ENCODE measurements around the gene RRAD.
"Not testable (repeated sequence)": the region's sequence is repeated elsewhere in the genome, so short reads cannot be mapped to it uniquely, and the experiment has no call there.

RRAD gene, protein sequence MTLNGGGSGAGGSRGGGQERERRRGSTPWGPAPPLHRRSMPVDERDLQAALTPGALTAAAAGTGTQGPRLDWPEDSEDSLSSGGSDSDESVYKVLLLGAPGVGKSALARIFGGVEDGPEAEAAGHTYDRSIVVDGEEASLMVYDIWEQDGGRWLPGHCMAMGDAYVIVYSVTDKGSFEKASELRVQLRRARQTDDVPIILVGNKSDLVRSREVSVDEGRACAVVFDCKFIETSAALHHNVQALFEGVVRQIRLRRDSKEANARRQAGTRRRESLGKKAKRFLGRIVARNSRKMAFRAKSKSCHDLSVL

DNA sequence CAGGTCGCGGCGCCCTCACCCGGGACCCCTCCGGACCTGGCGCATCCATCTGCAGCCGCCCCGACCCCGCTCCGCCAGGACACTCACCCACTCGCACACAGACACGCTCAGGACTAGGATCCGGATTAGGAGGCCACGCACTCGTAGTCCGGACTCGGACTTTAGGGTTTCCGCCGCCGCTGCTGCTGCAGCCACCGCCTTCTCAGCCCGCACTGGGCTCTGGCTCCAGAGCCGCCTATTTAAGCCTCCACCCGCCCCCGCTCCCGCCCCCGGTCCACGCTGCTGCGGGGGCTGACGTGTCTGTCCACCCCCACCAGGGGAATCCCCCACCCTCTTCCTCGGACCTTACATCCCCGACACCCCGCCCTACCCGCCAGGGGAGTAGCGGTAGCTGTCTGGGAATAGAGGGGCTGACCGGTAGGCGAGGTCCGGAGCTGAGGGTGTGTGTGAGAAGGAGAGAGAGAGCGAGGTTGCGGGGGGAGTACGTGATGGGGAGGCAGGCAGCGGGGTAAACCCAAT is at the start of gene RRAD:
Gene RRAD, minus strand, starts transcription at position 214 of the 519 bp plus-strand sequence. CDS start 356 bp downstream, outside the sequence.
- no peak for DNase-seq (ENCODE audit: low read depth in 2 of 2, low spot score in 1 of 2)

DNA sequence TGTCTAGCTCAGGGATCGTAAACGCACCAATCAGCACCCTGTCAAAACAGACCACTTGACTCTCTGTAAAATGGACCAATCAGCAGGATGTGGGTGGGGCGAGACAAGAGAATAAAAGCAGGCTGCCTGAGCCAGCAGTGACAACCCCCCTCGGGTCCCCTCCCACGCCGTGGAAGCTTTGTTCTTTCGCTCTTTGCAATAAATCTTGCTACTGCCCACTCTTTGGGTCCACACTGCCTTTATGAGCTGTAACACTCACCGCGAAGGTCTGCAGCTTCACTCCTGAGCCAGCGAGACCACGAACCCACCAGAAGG is 49.6 kb upstream of the RRAD start:
- not testable (repeated sequence) for DNase-seq (ENCODE audit: low read depth in 2 of 2, low spot score in 1 of 2)

DNA sequence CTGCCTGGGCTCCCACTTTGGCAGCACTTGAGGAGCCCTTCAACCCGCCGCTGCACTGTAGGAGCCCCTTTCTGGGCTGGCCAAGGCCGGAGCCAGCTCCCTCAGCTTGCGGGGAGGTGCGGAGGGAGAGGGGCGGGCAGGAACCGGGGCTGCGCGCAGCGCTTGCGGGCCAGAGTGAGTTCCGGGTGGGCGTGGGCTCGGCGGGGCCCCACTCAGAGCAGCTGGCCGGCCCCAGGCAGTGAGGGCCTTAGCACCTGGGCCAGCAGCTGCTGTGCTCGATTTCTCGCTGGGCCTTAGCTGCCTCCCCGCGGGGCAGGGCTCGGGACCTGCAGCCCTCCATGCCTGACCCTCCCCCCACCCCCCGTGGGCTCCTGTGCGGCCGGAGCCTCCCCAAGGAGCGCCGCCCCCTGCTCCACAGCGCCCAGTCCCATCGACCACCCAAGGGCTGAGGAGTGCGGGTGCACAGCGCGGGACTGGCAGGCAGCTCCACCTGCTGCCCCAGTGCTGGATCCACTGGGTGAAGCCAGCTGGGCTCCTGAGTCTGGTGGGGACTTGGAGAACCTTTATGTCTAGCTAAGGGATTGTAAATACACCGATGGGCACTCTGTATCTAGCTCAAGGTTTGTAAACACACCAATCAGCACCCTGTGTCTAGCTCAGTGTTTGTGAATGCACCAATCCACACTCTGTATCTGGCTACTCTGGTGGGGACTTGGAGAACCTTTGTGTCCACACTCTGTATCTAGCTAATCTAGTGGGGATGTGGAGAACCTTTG is 49.0 kb upstream of the RRAD start:
- DNase-seq (ENCODE audit: low read depth in 2 of 2, low spot score in 1 of 2): not testable (repeated sequence)

DNA sequence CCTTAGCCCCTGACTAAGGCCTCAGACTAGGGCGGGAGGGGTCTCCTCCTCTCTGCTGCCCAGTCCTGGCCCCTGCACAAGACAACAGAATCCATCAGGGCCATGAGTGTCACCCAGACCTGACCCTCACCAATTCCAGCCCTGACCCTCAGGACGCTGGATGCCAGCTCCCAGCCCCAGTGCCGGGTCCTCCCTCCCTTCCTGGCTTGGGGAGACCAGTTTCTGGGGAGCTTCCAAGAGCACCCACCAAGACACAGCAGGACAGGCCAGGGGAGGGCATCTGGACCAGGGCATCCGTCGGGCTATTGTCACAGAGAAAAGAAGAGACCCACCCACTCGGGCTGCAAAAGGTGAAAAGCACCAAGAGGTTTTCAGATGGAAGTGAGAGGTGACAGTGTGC is 48.4 kb upstream of the RRAD start:
- no peak for DNase-seq (ENCODE audit: low read depth in 2 of 2, low spot score in 1 of 2)

DNA sequence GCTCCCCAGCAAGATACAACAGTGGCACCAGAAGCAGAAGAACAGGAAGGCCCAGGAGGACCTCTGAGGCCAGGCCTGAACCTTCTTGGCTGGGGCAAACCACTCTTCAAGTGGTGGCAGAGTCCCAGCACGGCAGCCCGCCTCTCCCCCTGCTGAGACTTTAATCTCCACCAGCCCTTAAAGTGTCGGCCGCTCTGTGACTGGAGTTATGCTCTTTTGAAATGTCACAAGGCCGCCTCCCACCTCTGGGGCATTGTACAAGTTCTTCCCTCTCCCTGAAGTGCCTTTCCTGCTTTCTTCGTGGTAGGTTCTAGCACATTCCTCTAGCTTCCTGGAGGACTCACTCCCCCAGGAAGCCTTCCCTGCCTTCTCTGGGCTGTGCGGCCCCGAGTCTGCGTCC is 47.6 kb upstream of the RRAD start:
- no peak for DNase-seq (ENCODE audit: low read depth in 2 of 2, low spot score in 1 of 2)

DNA sequence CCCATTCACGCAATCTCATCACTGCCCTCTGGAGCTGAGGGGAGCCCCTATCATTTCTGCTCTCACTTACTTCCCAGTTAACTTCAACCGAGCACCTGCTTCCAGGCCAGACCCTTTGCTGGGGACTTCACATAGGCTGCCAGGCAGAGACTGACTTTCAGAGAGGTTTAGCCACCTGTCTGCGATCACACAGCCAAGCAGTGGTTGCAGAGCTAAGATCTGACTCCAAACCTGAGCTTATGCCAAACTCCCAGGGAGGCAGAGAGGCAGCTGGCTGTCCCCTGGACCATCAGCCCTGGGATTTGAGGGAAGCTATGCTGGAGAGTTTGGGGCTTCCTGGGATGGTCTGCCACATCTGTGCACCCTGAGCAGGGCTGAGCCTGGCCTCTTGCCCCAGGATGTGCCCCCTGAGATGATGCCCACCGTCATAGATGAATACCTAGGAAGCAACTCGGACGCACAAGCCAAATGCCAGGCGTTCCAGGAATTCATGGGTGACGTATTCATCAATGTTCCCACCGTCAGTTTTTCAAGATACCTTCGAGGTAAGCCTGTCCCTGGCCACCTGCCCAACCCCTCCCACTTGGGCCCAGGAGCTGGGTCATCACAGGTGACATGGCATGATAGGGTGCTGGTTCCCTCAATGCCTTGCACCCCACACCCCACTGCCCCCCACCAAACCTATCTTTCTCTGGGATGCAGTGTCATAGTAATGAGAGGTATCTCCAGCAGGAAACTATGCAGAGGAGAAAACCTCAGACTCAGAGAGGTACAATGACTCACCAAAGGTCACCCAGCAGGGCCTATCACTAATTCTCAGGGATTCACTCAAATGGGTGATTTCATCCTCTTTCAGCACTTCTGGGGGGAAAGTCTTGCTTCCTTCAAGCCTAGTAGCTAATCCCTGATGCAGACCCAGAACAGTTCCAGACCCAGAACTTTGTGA is 45.7 kb upstream of the RRAD start:
- DNase-seq (ENCODE audit: low read depth in 2 of 2, low spot score in 1 of 2): no peak

DNA sequence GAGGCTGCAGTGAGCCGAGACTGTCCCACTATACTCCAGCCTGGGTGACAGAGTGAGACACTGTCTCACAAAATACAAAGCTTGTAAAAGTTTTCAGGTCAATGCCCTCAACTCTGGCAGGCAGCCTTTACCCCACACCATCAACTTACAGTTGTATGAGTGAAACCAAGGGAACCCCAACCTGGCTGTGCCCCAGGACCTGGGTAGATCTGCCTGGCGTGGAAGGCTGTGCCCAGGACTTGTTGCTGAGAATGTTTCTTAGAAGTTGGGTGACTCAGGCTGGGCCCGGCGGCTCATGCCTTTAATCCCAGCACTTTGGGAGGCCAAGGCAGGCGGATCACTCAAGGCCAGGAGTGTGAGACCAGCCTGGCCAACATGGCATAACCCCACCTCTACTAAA is 43.5 kb upstream of the RRAD start:
- DNase-seq (ENCODE audit: low read depth in 2 of 2, low spot score in 1 of 2): no peak

DNA sequence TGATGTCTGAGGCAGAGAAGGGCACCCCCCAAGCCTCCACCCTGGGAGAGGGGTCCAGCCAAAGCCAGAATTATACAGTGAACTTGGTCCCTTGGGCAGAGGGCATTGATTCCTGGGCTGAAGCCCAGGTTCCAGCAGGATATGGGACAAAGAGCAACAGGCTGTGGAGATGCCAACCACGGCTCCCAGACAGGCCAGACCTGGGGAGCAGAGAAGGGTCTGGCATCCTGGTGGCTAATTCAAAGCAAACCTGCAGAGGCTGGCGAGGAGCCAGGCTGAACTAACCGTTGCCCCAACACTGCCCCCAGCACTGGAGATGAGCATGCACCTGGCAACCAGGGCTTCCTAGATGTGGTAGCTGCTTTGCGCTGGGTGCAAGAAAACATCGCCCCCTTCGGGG is 38.7 kb upstream of the RRAD start:
- DNase-seq (ENCODE audit: low read depth in 2 of 2, low spot score in 1 of 2): no peak

DNA sequence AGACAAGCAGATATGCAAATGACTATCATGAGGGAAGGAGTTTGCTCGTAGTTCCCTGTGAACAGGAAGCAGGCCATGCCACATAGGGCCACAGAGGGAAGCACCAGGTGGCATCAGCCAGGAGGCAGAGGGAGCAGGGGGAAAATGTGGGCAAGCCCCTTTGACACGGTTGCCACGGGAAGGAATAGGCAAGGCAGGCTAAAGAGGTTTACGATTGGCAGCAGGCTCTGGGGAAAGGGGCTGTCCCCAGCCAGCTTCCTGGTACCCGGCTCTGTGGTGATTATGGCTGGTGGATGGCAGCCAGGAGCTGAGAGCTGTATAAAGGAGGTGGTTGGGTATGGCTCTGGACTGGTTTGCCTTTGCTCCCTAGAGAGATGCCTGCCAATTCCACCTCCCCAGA is 36.6 kb upstream of the RRAD start:
- DNase-seq (ENCODE audit: low read depth in 2 of 2, low spot score in 1 of 2): no peak

DNA sequence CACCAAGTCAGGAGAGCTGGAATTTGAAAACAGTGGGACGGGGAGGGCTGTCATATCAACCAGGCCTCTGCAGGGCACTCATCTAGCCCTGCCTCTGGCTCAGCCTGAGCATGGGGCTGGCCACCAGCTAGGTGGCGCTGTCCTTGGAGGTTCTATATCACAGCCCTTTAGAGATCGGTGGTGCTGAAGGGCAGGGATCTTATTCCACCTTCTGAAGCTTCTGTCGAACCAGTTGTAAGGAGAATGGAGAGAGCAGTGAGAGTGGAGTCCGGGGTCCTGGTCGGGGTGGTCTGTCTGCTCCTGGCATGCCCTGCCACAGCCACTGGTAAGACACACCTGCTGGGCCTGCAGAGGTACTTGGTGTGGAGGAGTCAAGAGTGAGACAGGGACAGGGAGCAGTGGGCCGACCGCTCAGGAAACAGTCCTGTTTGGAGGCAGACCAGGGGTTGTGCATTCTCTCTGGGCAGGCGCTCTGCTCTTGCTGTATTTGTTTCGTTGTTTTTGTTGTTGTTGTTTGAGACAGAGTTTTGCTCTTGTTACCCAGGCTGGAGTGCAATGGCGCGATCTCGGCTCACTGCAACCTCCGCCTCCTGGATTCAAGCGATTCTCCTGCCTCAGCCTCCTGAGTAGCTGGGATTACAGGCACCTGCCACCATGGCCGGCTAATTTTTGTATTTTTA is 35.9 kb upstream of the RRAD start, which contains the start of gene CES3:
Gene CES3, plus strand, starts transcription at position 202 of the 680 bp plus-strand sequence. Its CDS starts 42 bp downstream, at position 244.
- DNase-seq (ENCODE audit: low read depth in 2 of 2, low spot score in 1 of 2): peak in 1 of 2 donors; percentile 29

DNA sequence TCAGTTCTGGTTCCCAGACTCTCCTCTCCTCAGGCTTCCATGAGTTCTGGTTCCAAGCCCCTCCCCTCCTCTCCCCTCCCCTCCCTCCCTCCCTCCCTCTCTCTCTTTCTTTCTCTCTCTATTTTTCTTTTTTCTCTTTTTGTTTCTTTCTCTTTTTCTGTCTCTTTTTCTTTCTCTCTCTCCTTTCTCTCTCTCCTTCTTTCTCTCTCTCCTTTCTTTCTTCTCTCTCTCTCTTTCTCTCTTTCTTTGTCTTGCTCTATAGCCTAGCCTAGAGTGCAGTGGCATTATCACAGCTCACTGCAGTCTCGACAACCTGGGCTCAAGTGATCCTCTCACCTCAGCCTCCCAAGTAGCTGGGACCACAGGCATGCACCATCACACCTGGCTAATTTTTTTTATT is 34.9 kb upstream of the RRAD start:
- DNase-seq (ENCODE audit: low read depth in 2 of 2, low spot score in 1 of 2): no peak

DNA sequence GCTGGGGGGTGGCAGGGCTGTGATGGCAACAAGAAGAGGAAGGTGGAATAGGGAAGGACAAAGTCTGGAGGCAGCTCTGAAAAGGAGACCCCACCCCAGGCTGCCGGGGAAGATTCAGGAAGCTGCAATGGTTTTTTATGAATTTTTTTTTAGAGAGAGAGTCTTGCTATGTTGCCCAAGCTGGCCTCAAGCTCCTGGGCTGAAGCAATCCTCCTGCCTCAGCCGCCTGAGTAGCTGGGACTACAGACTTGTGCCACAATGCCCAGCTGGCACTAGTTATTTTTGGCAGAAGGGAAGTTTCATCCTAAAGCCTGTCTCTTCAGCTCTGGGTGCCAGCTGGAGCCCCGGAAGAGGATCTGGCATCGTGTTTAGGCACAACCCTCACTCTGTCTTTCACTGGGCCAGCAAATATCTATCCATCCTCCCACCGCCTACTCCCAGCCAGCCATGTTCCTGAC is 34.4 kb upstream of the RRAD start:
- no peak for DNase-seq (ENCODE audit: low read depth in 2 of 2, low spot score in 1 of 2)

DNA sequence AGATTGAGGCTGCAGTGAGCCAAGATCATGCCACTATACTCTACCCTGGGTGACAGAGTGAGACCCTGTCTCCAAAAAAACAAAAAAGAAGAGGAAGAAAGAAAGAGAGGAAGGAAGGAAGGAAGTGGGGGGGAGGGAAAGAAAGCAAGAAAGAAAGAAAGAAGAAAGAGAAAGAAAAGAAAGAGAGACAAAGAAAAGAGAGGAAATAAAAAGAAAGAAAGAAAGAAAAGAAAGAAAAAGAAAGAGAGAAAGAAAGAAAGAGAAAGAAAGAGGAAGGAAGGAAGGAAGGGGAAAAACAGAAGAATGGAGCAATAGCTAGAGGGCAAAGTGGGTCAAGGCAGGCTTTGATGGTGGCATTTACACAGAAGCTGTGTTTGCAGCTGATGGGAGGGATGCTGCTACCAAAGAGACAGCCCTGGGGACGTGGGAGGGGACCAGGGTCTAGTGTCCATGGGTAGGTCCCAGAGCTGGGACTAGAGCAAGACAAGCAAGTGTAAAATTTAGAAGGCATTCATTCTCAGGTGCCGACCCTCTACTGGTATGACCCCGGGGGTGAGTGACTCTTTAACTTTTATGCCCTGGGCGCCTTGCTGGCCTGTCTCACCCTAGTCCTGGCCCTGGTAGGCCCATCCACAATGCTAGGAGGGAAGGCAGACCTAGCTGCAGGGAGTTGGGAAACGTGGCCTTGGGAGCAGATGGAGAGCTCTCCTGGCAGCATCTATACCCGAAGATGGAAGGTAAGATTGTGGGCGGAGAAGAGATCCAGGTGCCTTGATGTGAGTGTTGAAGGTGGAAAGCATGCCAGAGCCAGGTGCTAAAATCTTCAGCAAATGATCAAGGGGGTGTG is 33.7 kb upstream of the RRAD start:
- DNase-seq (ENCODE audit: low read depth in 2 of 2, low spot score in 1 of 2): no peak

DNA sequence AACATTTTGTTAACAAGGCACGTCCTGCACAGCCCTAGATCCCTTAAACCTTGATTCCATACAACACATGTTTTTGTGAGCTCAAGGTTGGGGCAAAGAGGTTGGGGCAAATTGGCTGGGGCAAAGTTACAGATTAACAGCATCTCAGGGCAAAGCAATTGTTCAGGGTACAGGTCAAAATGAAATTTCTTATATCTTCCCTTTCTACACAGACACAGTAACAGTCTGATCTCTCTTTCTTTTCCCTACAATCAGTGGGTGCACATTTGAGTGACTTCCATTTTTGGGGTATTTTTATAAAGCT is 30.8 kb upstream of the RRAD start:
- DNase-seq (ENCODE audit: low read depth in 2 of 2, low spot score in 1 of 2): not testable (repeated sequence)

DNA sequence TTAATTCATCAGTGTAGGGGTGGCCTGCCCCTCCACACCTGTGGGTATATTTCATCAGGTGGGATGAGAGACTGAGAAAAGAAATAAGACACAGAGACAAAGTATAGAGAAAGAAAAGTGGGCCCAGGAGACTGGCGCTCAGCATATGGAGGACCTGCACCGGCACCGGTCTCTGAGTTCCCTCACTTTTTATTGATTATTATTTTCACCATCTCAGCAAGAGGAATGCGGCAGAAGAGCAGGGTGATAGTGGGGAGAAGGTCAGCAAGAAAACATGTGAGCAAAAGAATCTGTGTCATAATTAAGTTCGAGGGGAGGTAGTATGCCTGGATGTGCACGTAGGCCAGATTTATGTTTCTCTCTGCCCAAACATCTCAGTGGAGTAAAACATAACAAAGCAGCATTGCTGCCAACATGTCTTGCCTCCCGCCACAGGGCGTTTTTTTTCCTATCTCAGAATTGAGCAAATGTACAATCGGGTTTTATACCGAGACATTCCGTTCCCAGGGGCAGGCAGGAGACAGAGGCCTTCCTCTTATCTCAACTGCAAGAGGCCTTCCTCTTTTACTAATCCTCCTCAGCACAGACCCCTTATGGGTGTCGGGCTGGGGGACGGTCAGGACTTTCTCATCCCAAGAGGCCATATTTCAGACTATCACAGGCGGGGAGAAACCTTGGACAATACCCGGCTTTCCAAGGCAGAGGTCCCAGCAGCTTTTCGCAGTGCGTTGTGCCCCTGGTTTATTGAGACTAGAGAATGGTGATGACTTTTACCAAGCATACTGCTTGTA is 30.2 kb upstream of the RRAD start:
- not testable (repeated sequence) for DNase-seq (ENCODE audit: low read depth in 2 of 2, low spot score in 1 of 2)

DNA sequence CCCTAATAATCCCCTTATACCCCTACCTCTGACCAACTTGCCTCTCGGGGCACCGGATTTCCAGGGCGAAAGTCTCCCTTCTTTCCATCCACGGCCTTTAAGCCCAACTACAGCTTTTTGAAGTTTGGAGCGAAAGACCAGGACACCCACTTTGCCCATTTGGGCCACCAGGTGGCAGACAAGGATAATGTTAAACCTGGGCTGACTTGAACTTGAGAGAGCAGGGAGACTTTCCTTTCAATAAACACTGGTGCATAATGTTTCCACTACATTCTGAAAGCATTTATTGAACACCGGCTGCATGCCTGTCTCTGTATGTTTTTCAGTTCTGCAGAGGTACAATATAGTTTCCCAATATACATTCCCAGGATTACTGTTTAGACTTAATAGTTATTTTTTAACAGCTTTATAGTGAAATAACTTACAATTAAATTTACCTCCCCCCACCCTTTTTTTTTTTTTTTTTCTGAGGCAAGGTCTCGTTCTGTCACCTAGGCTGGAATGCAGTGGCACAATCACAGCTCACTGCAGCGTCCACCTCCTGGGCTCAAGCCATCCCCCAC is 28.8 kb upstream of the RRAD start:
- DNase-seq (ENCODE audit: low read depth in 2 of 2, low spot score in 1 of 2): peak; percentile 33 to 50

DNA sequence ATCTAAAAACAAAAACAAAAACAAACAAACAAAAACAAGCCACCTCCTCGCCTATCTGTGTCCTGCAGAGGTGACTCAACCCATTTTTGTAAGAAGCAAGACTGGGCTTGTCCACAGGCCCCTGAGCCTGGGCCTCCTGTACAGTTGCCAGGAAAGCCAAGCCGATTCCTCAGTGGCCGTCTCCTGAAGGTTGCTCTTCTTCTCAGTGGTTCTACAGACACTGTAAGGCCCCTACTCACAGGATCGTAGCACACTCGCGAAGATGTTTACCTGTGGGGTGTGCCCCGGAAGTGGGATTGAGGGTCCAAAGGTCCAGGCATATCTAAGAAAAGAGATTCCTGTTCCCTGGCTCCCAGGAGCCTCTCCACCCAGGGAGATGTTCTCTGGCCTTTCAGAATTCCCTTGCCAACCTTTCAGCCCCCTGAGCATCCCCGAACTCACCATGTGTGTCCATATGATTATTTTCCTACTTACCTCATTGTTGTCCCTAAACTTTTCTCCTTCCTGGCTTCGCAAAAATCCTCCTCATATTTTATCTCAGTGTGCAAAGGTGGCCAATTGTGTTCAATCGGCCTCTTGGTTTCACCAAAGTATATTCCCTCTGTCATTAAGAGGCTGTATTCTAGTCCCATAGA is 28.2 kb upstream of the RRAD start:
- DNase-seq (ENCODE audit: low read depth in 2 of 2, low spot score in 1 of 2): no peak

DNA sequence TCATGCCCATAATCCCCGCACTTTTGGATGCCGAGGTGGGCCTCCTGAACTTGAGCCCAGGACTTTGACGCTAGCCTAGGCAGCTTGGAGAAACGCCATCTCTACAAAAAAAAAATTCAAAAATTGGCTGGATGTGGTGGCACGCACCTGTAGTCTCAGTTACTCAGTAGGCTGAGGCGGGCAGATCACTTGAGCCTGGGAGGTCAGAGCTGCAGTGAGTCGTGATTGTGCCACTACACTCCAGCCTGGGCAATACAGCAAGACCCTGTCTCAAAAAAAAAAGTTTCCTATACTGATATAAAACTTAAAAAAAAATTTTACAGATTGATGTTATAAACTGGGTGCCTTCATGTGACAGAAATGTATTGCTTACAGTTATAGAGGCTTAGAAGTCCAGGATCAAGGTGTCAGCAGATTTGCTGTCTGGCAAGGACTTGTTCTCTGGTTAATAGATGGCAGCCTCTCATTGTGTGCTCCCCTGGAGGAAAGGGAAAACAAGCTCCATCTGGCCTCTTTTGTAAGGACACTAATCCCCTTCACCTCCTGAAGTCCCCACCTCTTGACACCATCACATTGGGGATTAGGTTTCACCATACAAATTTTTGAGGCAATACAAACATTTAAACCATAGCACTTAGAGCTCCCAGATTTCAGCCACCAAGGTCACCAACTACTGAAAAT is 27.2 kb upstream of the RRAD start:
- DNase-seq (ENCODE audit: low read depth in 2 of 2, low spot score in 1 of 2): no peak
